ENCODE data around the gene SLC16A4.
"Not testable (repeated sequence)": the region's sequence is repeated elsewhere in the genome, so short reads cannot be mapped to it uniquely, and the experiment has no call there.

SLC16A4 gene

GRCh38 chr1:110424699-110425611 is 34.1 kb upstream of the SLC16A4 start:
- no peak overlapping the region for H3K27ac ChIP-seq (ENCODE audit: low read depth, low read length)
- no peaks in the 10 kb centered on the region for H3K36me3 ChIP-seq (ENCODE audit: control insufficient read depth, insufficient read depth, low read length)
- H3K4me3 ChIP-seq (ENCODE audit: low read length): no peak overlapping the region
- H3K4me1 ChIP-seq (ENCODE audit: control insufficient read depth, insufficient read depth, low read length): no peaks in the 10 kb centered on the region
- H3K27me3 ChIP-seq (ENCODE audit: control insufficient read depth, insufficient read depth, low read length): no peaks in the 10 kb centered on the region
- no peak overlapping the region for H3K9ac ChIP-seq (ENCODE audit: low read length)

- Histone ChIP-seq H3K27me3 (ENCODE audit: control insufficient read depth, insufficient read depth, low read length) (no peaks in the 10 kb centered on the region), H3K4me3 (ENCODE audit: low read length) (no peak overlapping the region), H3K4me1 (ENCODE audit: control insufficient read depth, insufficient read depth, low read length) (no peaks in the 10 kb centered on the region), H3K36me3 (ENCODE audit: control insufficient read depth, insufficient read depth, low read length) (no peaks in the 10 kb centered on the region), H3K9ac (ENCODE audit: low read length) (no peak overlapping the region), H3K27ac (ENCODE audit: low read depth, low read length) (no peak overlapping the region)
Measured at GRCh38 chr1:110420874-110421793, 30.3 kb upstream of the SLC16A4 start.

GRCh38 chr1:110420023-110420662 is 29.3 kb upstream of the SLC16A4 start:
- H3K27me3 ChIP-seq (ENCODE audit: control insufficient read depth, insufficient read depth, low read length): no peaks in the 10 kb centered on the region
- no peaks in the 10 kb centered on the region for H3K4me1 ChIP-seq (ENCODE audit: control insufficient read depth, insufficient read depth, low read length)
- H3K9ac ChIP-seq (ENCODE audit: low read length): no peak overlapping the region
- no peaks in the 10 kb centered on the region for H3K36me3 ChIP-seq (ENCODE audit: control insufficient read depth, insufficient read depth, low read length)
- no peak overlapping the region for H3K27ac ChIP-seq (ENCODE audit: low read depth, low read length)
- no peak overlapping the region for H3K4me3 ChIP-seq (ENCODE audit: low read length)

GRCh38 chr1:110418729-110419128 is 27.9 kb upstream of the SLC16A4 start:
- Histone ChIP-seq H3K27ac (ENCODE audit: low read depth, low read length) (no peak overlapping the region), H3K36me3 (ENCODE audit: control insufficient read depth, insufficient read depth, low read length) (no peaks in the 10 kb centered on the region), H3K4me1 (ENCODE audit: control insufficient read depth, insufficient read depth, low read length) (no peaks in the 10 kb centered on the region), H3K4me3 (ENCODE audit: low read length) (no peak overlapping the region), H3K27me3 (ENCODE audit: control insufficient read depth, insufficient read depth, low read length) (no peaks in the 10 kb centered on the region), H3K9ac (ENCODE audit: low read length) (no peak overlapping the region)

- not testable (repeated sequence) for H3K27ac ChIP-seq (ENCODE audit: low read depth, low read length); H3K27me3 ChIP-seq (ENCODE audit: control insufficient read depth, insufficient read depth, low read length); H3K36me3 ChIP-seq (ENCODE audit: control insufficient read depth, insufficient read depth, low read length); H3K4me3 ChIP-seq (ENCODE audit: low read length); H3K4me1 ChIP-seq (ENCODE audit: control insufficient read depth, insufficient read depth, low read length); H3K9ac ChIP-seq (ENCODE audit: low read length)
Measured at GRCh38 chr1:110413045-110413444, 22.2 kb upstream of the SLC16A4 start.

- H3K4me1 ChIP-seq (ENCODE audit: control insufficient read depth, insufficient read depth, low read length): peaks cover 3% of the 10 kb centered on the region
- no peaks in the 10 kb centered on the region for H3K36me3 ChIP-seq (ENCODE audit: control insufficient read depth, insufficient read depth, low read length)
- no peak overlapping the region for H3K27ac ChIP-seq (ENCODE audit: low read depth, low read length)
- H3K9ac ChIP-seq (ENCODE audit: low read length): no peak overlapping the region
- H3K27me3 ChIP-seq (ENCODE audit: control insufficient read depth, insufficient read depth, low read length): no peaks in the 10 kb centered on the region
- no peak overlapping the region for H3K4me3 ChIP-seq (ENCODE audit: low read length)
Measured at GRCh38 chr1:110412576-110412975, 21.8 kb upstream of the SLC16A4 start.

GRCh38 chr1:110411173-110411735 is 20.4 kb upstream of the SLC16A4 start:
- H3K4me3 ChIP-seq (ENCODE audit: low read length): no peak overlapping the region
- no peaks in the 10 kb centered on the region for H3K27me3 ChIP-seq (ENCODE audit: control insufficient read depth, insufficient read depth, low read length)
- no peaks in the 10 kb centered on the region for H3K36me3 ChIP-seq (ENCODE audit: control insufficient read depth, insufficient read depth, low read length)
- H3K9ac ChIP-seq (ENCODE audit: low read length): no peak overlapping the region
- no peak overlapping the region for H3K27ac ChIP-seq (ENCODE audit: low read depth, low read length)
- peaks cover 3% of the 10 kb centered on the region for H3K4me1 ChIP-seq (ENCODE audit: control insufficient read depth, insufficient read depth, low read length)

- H3K4me3 ChIP-seq (ENCODE audit: low read length): no peak overlapping the region
- no peaks in the 10 kb centered on the region for H3K36me3 ChIP-seq (ENCODE audit: control insufficient read depth, insufficient read depth, low read length)
- H3K27ac ChIP-seq (ENCODE audit: low read depth, low read length): no peak overlapping the region
- peaks cover 3% of the 10 kb centered on the region for H3K4me1 ChIP-seq (ENCODE audit: control insufficient read depth, insufficient read depth, low read length)
- H3K27me3 ChIP-seq (ENCODE audit: control insufficient read depth, insufficient read depth, low read length): no peaks in the 10 kb centered on the region
- no peak overlapping the region for H3K9ac ChIP-seq (ENCODE audit: low read length)
Measured at GRCh38 chr1:110409316-110409715, 18.5 kb upstream of the SLC16A4 start.

GRCh38 chr1:110408488-110408887 is 17.7 kb upstream of the SLC16A4 start:
- Histone ChIP-seq H3K27me3 (ENCODE audit: control insufficient read depth, insufficient read depth, low read length) (no peaks in the 10 kb centered on the region), H3K4me3 (ENCODE audit: low read length) (no peak overlapping the region), H3K9ac (ENCODE audit: low read length) (no peak overlapping the region), H3K27ac (ENCODE audit: low read depth, low read length) (no peak overlapping the region), H3K36me3 (ENCODE audit: control insufficient read depth, insufficient read depth, low read length) (no peaks in the 10 kb centered on the region), H3K4me1 (ENCODE audit: control insufficient read depth, insufficient read depth, low read length) (peaks cover 3% of the 10 kb centered on the region)

GRCh38 chr1:110407260-110408210 is 16.7 kb upstream of the SLC16A4 start, which contains the start of gene LAMTOR5:
Gene LAMTOR5 (minus strand): TSS chr1:110407694. CDS start chr1:110407620, 74 bp downstream.
- Histone ChIP-seq H3K9ac (ENCODE audit: low read length) (peak within 1 kb of the TSS; percentile 87), H3K36me3 (ENCODE audit: control insufficient read depth, insufficient read depth, low read length) (peaks cover under 1% of the 10 kb centered on the region), H3K27me3 (ENCODE audit: control insufficient read depth, insufficient read depth, low read length) (no peaks in the 10 kb centered on the region), H3K27ac (ENCODE audit: low read depth, low read length) (peak within 1 kb of the TSS; percentile 95), H3K4me3 (ENCODE audit: low read length) (peak within 1 kb of the TSS; percentile 95), H3K4me1 (ENCODE audit: control insufficient read depth, insufficient read depth, low read length) (peaks cover 3% of the 10 kb centered on the region)

GRCh38 chr1:110406407-110406806 is 15.6 kb upstream of the SLC16A4 start:
- H3K9ac ChIP-seq (ENCODE audit: low read length); H3K27me3 ChIP-seq (ENCODE audit: control insufficient read depth, insufficient read depth, low read length); H3K4me1 ChIP-seq (ENCODE audit: control insufficient read depth, insufficient read depth, low read length); H3K36me3 ChIP-seq (ENCODE audit: control insufficient read depth, insufficient read depth, low read length); H3K27ac ChIP-seq (ENCODE audit: low read depth, low read length): not testable (repeated sequence)
- H3K4me3 ChIP-seq (ENCODE audit: low read length): peak overlapping the region; percentile 95
